NB4 (cell line): ENCODE measurements around the gene TBC1D9.

Experiments used
- DNase-seq: peaks from one replicate; pipeline ENCODE4 v3.0.0; 2010; ENCODE audit warnings: low read depth
- H3K4me3 ChIP-seq: one replicate; pipeline ENCODE4 v1.5.1; 2011; ENCODE audit warnings: mild to moderate bottlenecking, low read depth, low read length, moderate library complexity
- MYC ChIP-seq: IDR thresholded peaks from 2 replicates; pipeline ENCODE4 v1.6.1; 2011; ENCODE audit warnings: low read depth, low read length
- POLR2A ChIP-seq: IDR thresholded peaks from 2 replicates; pipeline ENCODE4 v1.6.1; 2011; ENCODE audit warnings: mild to moderate bottlenecking; ENCODE audit not compliant: insufficient read length; ENCODE audit errors: extremely low read depth
- TF ChIP-seq, protein P1 (sequence below): IDR thresholded peaks from one replicate; pipeline ENCODE4 v1.5.1; 2012; ENCODE audit warnings: low read depth, low read length
- TF ChIP-seq, protein P2 (sequence below): IDR thresholded peaks from 2 replicates; pipeline ENCODE4 v1.6.1; 2011; ENCODE audit warnings: low read depth, low read length

The TBC1D9 gene

DNA sequence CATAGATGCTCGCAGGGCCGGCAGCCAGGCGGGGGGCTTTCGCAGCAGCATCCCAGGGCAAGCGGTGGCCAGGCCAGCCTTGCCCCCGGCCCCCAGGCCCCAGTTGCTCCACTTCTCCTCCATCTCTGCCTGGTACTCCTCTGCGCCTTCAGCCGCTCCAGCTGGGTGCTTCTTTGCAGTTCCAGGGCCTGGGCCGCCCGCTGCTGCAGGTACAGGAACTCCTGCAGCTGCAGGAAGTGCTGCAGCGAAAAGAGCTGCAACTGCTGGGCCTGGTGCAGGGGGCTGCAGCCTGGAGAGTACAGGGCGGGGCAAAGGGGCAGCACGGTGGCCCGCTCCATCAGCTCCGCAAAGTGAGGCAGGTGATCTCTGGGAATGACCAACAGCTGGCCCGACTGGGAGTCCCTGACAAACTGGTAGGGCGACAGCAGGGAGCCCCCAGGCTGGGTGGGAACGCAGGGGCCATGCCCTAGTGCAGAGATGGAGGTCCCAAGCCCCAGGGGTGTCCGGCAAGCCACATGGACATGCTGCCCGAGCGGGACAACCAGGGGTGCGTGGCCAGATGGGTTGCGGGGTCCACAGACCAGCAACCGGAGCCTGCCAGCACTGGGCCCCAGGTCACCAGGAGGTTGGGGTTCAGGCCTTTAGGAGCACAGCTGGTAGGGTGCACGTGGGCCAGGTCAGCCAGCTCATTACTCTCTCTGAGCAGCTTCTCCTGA, 111.6 kb downstream of the TBC1D9 start:
- H3K4me3 ChIP-seq = no peak overlapping the region
- TF ChIP-seq, protein P1, sequence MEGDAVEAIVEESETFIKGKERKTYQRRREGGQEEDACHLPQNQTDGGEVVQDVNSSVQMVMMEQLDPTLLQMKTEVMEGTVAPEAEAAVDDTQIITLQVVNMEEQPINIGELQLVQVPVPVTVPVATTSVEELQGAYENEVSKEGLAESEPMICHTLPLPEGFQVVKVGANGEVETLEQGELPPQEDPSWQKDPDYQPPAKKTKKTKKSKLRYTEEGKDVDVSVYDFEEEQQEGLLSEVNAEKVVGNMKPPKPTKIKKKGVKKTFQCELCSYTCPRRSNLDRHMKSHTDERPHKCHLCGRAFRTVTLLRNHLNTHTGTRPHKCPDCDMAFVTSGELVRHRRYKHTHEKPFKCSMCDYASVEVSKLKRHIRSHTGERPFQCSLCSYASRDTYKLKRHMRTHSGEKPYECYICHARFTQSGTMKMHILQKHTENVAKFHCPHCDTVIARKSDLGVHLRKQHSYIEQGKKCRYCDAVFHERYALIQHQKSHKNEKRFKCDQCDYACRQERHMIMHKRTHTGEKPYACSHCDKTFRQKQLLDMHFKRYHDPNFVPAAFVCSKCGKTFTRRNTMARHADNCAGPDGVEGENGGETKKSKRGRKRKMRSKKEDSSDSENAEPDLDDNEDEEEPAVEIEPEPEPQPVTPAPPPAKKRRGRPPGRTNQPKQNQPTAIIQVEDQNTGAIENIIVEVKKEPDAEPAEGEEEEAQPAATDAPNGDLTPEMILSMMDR = no peak
- TF ChIP-seq MYC = no peak
- TF ChIP-seq, protein P2, sequence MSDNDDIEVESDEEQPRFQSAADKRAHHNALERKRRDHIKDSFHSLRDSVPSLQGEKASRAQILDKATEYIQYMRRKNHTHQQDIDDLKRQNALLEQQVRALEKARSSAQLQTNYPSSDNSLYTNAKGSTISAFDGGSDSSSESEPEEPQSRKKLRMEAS = no peak
- TF ChIP-seq POLR2A = no peak
- DNase-seq = no peak

DNA sequence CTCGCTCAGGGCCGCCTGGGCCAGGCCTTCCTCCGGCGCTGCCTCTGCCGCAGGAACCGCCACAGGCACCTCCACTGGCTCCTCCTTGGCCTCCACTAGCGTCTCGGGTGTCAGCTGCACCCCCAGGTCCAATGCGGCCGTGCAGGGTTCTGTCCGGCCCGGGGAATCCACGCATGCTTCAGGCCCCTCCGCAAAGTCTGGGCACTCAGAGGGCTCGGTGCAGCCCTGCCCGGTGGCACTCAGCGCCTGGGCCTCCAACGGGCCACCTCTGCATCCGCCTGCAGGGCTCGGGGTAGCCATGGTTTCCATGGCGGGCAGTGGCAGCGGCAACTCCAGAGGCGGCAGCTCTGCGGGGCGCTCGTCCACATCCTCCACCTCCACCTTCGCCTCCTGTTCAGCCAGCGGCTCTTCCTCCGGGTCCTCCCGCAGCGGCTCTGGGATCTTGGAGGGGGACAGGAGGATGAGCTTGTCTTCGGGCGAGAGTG, 112.6 kb downstream of the TBC1D9 start:
- no peak for DNase-seq
- no peak overlapping the region for H3K4me3 ChIP-seq
- TF ChIP-seq MYC (no peak), POLR2A (no peak)
- TF ChIP-seq, protein P1 = no peak
- TF ChIP-seq, protein P2 = no peak

DNA sequence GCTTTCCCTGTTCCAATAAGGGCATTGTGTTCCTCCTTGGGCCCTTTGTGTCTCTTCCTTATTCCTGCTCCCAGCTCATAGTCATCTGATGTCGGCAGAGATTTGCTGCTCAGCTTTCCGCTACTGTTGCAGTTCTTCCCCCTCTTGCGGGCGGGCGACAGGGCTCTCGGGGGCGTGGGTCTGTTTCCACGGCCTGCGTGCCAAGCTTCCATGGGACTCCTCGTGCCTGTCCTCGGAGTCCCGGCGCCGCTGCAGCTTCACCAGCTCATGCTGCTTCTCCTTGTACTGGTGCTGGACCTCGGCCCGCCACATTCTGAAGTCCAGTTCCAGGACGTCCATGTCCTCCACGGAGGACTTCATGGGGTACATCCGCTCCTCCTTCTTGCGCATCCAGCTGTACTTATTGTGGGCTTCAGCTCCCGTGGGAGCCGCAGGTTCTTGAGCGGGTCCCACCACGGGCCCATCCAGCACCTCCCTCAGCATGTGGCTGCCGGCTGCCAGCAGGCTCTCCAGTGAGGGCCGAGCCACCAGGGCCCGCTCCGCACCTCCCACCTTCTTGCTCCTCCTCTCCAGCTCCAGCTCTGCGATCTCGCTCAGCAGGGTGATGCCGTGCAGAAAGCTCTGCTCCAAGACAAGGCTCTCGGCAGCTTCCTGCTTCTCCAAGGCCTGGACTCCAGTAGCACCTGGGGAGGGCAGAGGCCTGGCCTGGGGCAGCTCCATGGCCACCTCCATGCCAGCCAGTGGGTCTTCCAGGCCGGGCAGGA, 113.3 kb downstream of the TBC1D9 start:
- TF ChIP-seq, protein P1 = no peak
- no peak for TF ChIP-seq POLR2A
- no peak for TF ChIP-seq MYC
- TF ChIP-seq, protein P2 = no peak
- DNase-seq = no peak
- no peak overlapping the region for H3K4me3 ChIP-seq

DNA sequence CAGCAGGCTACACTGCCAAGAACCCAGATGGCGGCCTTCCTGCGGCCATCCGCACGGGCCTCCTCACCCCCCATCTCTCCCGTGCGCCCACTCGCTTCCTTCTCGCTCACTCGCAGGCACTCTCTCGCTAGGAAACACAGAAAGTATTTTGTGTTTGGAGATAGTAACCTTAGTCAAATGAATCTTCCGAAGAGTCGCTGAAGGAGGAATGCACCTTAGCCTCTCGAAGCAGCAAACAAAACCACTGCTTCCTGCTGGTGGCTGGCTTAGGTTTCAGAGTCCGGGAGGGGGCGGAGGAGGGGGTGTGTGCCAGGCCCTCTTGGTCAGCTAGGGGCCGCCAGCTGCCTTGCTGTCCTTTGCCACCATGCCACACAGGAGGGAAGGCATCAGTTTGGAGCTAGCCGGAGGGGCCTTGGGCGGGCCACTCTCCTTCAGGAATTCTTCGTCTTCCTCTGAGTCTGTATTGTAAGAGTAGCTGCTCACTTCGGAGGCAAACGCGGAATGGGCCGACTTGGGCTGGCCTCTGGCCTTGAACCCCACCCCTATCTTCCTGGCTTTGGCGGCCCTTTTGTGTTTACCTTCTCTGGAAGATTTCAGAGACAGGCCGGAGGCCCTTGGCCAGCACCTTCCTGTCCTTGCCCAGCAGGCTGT, 114.3 kb downstream of the TBC1D9 start:
- H3K4me3 ChIP-seq = no peak overlapping the region
- TF ChIP-seq MYC (no peak), POLR2A (no peak)
- TF ChIP-seq, protein P1 = no peak
- TF ChIP-seq, protein P2 = no peak
- DNase-seq = no peak

DNA sequence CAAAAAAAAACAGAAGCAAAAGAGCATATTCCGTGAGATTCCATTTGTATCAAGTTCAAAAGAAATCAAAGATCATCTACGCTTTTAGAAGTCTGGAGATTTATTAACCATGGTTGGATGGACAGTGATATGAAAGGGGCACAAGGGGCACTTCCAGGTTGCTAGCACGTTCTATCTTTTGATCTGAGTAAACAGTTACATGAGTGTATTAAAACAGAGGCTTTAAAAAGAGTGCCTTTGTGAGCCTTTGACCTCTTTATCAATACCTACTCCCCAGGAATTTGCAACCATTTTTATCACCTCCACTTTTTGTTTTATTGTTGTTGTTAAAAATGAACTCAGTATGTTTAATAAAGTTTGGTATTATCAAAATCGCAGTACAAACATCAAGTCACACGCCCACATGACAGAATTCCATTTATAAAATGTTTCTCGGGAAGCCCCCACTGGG, 115.1 kb downstream of the TBC1D9 start:
- TF ChIP-seq, protein P1 = no peak
- no peak for TF ChIP-seq POLR2A
- TF ChIP-seq MYC = no peak
- no peak for DNase-seq
- H3K4me3 ChIP-seq = no peak overlapping the region
